ENCODE results near the gene FA2H. TPM values are rescaled to one million over a fixed set of nuclear protein-coding genes. Genes with fewer than 3 reads are reported as not detected.
"Not testable (repeated sequence)": the region's sequence is repeated elsewhere in the genome, so short reads cannot be mapped to it uniquely, and the experiment has no call there.

The FA2H gene
- total and polyA plus RNA-seq, 7 donors = 0.06 to 0.10 (median 0.07) TPM; not detected in 4

GRCh38 chr16:74673876-74674275 is 100.7 kb downstream of the FA2H start:
- Histone ChIP-seq H3K9me3 (no peaks in the 10 kb centered on the region), H3K27me3 (ENCODE audit: insufficient read depth in 3 of 3, low read length in 2 of 3) (no peaks in the 10 kb centered on the region), H3K36me3 (ENCODE audit: insufficient read depth in 1 of 2, low read depth in 1 of 2) (peaks cover 5 to 28% of the 10 kb centered on the region in 2 donors), H3K27ac (no peak overlapping the region), H3K4me3 (no peak overlapping the region), H3K4me1 (no peaks in the 10 kb centered on the region)
- no peak for TF ChIP-seq CTCF (IDR thresholded peaks at IDR 0.05)
- intact Hi-C loops (cut with DNase I) = no loop called here
- WGBS, 3 donors = 79 to 86% (median 83%) methylated on average over 3 of the region's 3 CpGs
- DNase-seq = no peak
- no peak for ATAC-seq

- not testable (repeated sequence) for ATAC-seq, H3K4me1 ChIP-seq
- intact Hi-C loops (cut with DNase I) = loop anchor here in 1 of 2 donors (10.0 kb wide), 1 partner anchor 64 kb away; the partner anchor contains the start of gene GLG1
Measured at GRCh38 chr16:74668877-74669276, 105.7 kb downstream of the FA2H start.

GRCh38 chr16:74667255-74667700 is 107.3 kb downstream of the FA2H start:
- 3 to 5% (median 4%) methylated on average over 23 of the region's 23 CpGs for WGBS, 3 donors

More at GRCh38 chr16:74668877-74669276, 105.7 kb downstream of the FA2H start:
- not testable (repeated sequence) for H3K27ac ChIP-seq; H3K9me3 ChIP-seq; H3K27me3 ChIP-seq (ENCODE audit: insufficient read depth in 3 of 3, low read length in 2 of 3); H3K4me3 ChIP-seq; DNase-seq
- 96 to 98% (median 98%) methylated on average over 10 of the region's 10 CpGs for WGBS, 3 donors
- H3K36me3 ChIP-seq (ENCODE audit: insufficient read depth in 1 of 2, low read depth in 1 of 2) = peaks cover 0 to 19% of the 10 kb centered on the region in 2 donors

GRCh38 chr16:74666425-74667254 is 108.0 kb downstream of the FA2H start, which contains the start of gene RFWD3:
Gene RFWD3 (minus strand): TSS chr16:74666877. CDS start chr16:74661449, 5,428 bp downstream.
- H3K4me1 ChIP-seq = peaks cover 3% of the 10 kb centered on the region
- ATAC-seq (peak; percentile 100), DNase-seq (peak; percentile 95 to 98)
- peaks cover 0 to 31% of the 10 kb centered on the region in 2 donors for H3K36me3 ChIP-seq (ENCODE audit: insufficient read depth in 1 of 2, low read depth in 1 of 2)
- 0 to 1% (median 1%) methylated on average over 56 to 63 of the region's 63 CpGs for WGBS, 3 donors
- intact Hi-C loops (cut with DNase I) = loop anchor here in 1 of 2 donors (10.0 kb wide), 1 partner anchor 62 kb away; the partner anchor contains the start of gene GLG1
- TF ChIP-seq CTCF (IDR thresholded peaks at IDR 0.05) = no peak
- H3K9me3 ChIP-seq = no peaks in the 10 kb centered on the region
- peak within 1 kb of the TSS; percentile 78 for H3K4me3 ChIP-seq
- peak within 1 kb of the TSS; percentile 85 for H3K27ac ChIP-seq
- no peaks in the 10 kb centered on the region for H3K27me3 ChIP-seq (ENCODE audit: insufficient read depth in 3 of 3, low read length in 2 of 3)

More at GRCh38 chr16:74667255-74667700, 107.3 kb downstream of the FA2H start:
- Histone ChIP-seq H3K4me3 (peak overlapping the region; percentile 78), H3K27me3 (ENCODE audit: insufficient read depth in 3 of 3, low read length in 2 of 3) (no peaks in the 10 kb centered on the region), H3K36me3 (ENCODE audit: insufficient read depth in 1 of 2, low read depth in 1 of 2) (peaks cover 0 to 28% of the 10 kb centered on the region in 2 donors), H3K4me1 (peaks cover 3% of the 10 kb centered on the region), H3K9me3 (no peaks in the 10 kb centered on the region), H3K27ac (peak overlapping the region; percentile 66)
- no peak for TF ChIP-seq CTCF (IDR thresholded peaks at IDR 0.05)
- DNase-seq = peak in 1 of 2 donors; percentile 55
- intact Hi-C loops (cut with DNase I) = loop anchor here in 1 of 2 donors (10.0 kb wide), 1 partner anchor 62 kb away; the partner anchor contains the start of gene GLG1
- peak in 3 of 4 donors; percentile 9 to 51 (median 19) for ATAC-seq

- intact Hi-C loops (cut with DNase I) = loop anchor here in 1 of 2 donors (10.0 kb wide), 1 partner anchor 61 kb away; the partner anchor contains the start of gene GLG1
- TF ChIP-seq CTCF (IDR thresholded peaks at IDR 0.05) = no peak
- peak overlapping the region; percentile 85 for H3K27ac ChIP-seq
- no peaks in the 10 kb centered on the region for H3K27me3 ChIP-seq (ENCODE audit: insufficient read depth in 3 of 3, low read length in 2 of 3)
- peaks cover 0 to 38% of the 10 kb centered on the region in 2 donors for H3K36me3 ChIP-seq (ENCODE audit: insufficient read depth in 1 of 2, low read depth in 1 of 2)
- 7 to 13% (median 11%) methylated on average over 8 of the region's 8 CpGs for WGBS, 3 donors
- H3K4me3 ChIP-seq = peak overlapping the region; percentile 78
- no peaks in the 10 kb centered on the region for H3K9me3 ChIP-seq
- no peak for DNase-seq
- peaks cover 3% of the 10 kb centered on the region for H3K4me1 ChIP-seq
- ATAC-seq = no peak
Measured at GRCh38 chr16:74666010-74666421, 108.6 kb downstream of the FA2H start.
